Stomach (tissue), 9 donors: ENCODE data around the gene TOX2. TPM values are rescaled to one million over a fixed set of nuclear protein-coding genes. Genes with fewer than 3 reads are reported as not detected.
A peak's percentile ranks its signal among the peaks of the same experiment; 100 is the strongest.

Experiments used
- DNase-seq, 2 donors: peaks; one replicate each; pipeline versions ENCODE4 v3.0.0 to v3.0.0-alpha.2; 2013 to 2019
- H3K27ac ChIP-seq, 5 donors: fragments of 200-600 bp in 4 of 5; sonication (generic) in 4 of 5; one replicate each; pipeline ENCODE4 v1.5.1; 2013 to 2019; ENCODE audit warnings: mild to moderate bottlenecking in 1 of 5, moderate library complexity in 1 of 5
- H3K27me3 ChIP-seq, 3 donors: fragments of 200-600 bp; sonication (generic); one replicate each; pipeline ENCODE4 v1.5.1; 2017 to 2019; ENCODE audit warnings: mixed run types in 1 of 3
- H3K36me3 ChIP-seq, 4 donors: fragments of 200-600 bp; sonication (generic); 1 replicate in 3 of 4; 2 replicates in 1 of 4; pipeline ENCODE4 v1.5.1; 2016 to 2019
- H3K4me1 ChIP-seq, 4 donors: fragments of 200-600 bp; sonication (generic); one replicate each; pipeline ENCODE4 v1.5.1; 2016 to 2019
- H3K4me3 ChIP-seq, 4 donors: fragments of 200-600 bp; sonication (generic) in 3 of 4; one replicate each; pipeline ENCODE4 v1.5.1; 2016 to 2019; ENCODE audit warnings: mild to moderate bottlenecking in 1 of 4
- H3K9me3 ChIP-seq, 4 donors: fragments of 200-600 bp; sonication (generic); one replicate each; pipeline ENCODE4 v1.5.1; 2016 to 2019
- EP300 ChIP-seq: sonication (generic); formaldehyde crosslinking; IDR thresholded peaks from one replicate; pipeline ENCODE4 v1.6.1; 2017; ENCODE audit warnings: antibody characterized with exemption
- POLR2A ChIP-seq, 4 donors: fragments of 450-650 bp; IDR thresholded peaks; one replicate each; pipeline ENCODE4 v1.6.1; 2016; ENCODE audit warnings: antibody characterized with exemption in 4 of 4, control low read depth in 2 of 4, mild to moderate bottlenecking in 1 of 4, moderate library complexity in 1 of 4
- POLR2AphosphoS5 ChIP-seq, 3 donors: sonication (generic); formaldehyde crosslinking; IDR thresholded peaks; one replicate each; pipeline ENCODE4 v1.6.1; 2016; ENCODE audit warnings: antibody characterized with exemption in 3 of 3
- WGBS, 5 donors: extraction: QIAGEN DNeasy Blood & Tissue Kit in 3 of 5; methylation state at CpG; one replicate each; pipeline versions ENCODE4 v1.1.5 to v1.1.7; 2013 to 2018; 5-methylcytosine and 5-hydroxymethylcytosine counted together
- intact Hi-C: fragments of 100-400 bp; cut with DNase I; formaldehyde crosslinking; loops from one replicate; pipeline ENCODE4 v1.15.1; 2023; ENCODE audit warnings: low total_unique reads
- polyA plus RNA-seq, 3 donors: library from polyadenylated mRNA; stranded (reverse); fragments of 200-250 nt; gene quantifications; one replicate each; pipeline ENCODE4 v1.2.3, GENCODE V29; 2013
- total RNA-seq, 5 donors: library from RNA; depleted of rRNA; stranded (reverse); fragments of >200 nt; gene quantifications; one replicate each; pipeline versions ENCODE4 v1.1.0 to v1.2.3, GENCODE V29; 2014 to 2016
- TF ChIP-seq, protein P1 (sequence below), 7 experiments: fragments of 450-650 bp in 4 of 7; fragments of 200-600 bp in 3 of 7; sonication (generic) in 3 of 7; IDR thresholded peaks; one replicate each; pipeline ENCODE4 v1.5.1; 2016 to 2019; ENCODE audit warnings: antibody characterized with exemption in 7 of 7, control low read depth in 2 of 7, mild to moderate bottlenecking in 1 of 7
- donor health status: healthy with polysubstance abuse.
- donor health status: Bipolar disorder and iron deficiency.
- donor health status: healthy.

The TOX2 gene
- total and polyA plus RNA-seq, 8 donors = 0.87 to 20.2 (median 7.0) TPM; not detected in 1

DNA sequence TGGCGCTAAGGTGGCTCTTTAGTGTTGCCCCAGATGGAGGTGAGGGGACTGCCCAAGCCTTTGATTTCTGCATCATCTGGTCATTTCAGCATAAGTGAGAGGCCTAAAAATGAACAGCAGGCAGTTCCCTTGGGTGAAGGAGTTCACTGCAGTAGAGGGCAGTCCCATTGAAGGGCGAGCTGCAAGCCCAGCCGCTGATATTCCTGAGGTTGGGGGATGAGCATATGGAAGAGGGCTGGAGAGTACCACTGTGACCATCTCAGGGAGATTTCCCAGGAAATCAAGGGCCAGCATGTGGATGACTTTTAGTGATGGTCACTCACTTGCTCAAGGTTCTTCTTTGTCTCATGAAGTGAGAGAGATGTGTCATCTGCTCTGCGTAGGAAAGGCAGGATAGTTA, 9.3 kb downstream of the TOX2 start:
- Histone ChIP-seq H3K36me3 (no peaks in the 10 kb centered on the region), H3K4me3 (no peak overlapping the region), H3K27ac (no peak overlapping the region), H3K4me1 (peaks cover 0 to 21% (median 0%) of the 10 kb centered on the region in 4 donors), H3K27me3 (peaks cover 0 to 39% (median 0%) of the 10 kb centered on the region in 3 donors), H3K9me3 (no peaks in the 10 kb centered on the region)
- WGBS, 5 donors = 81 to 88% (median 84%) methylated on average over 4 of the region's 4 CpGs
- no peak for TF ChIP-seq POLR2AphosphoS5 (IDR thresholded peaks at IDR 0.05)
- TF ChIP-seq POLR2A (IDR thresholded peaks at IDR 0.05) = no peak
- TF ChIP-seq, protein P1, sequence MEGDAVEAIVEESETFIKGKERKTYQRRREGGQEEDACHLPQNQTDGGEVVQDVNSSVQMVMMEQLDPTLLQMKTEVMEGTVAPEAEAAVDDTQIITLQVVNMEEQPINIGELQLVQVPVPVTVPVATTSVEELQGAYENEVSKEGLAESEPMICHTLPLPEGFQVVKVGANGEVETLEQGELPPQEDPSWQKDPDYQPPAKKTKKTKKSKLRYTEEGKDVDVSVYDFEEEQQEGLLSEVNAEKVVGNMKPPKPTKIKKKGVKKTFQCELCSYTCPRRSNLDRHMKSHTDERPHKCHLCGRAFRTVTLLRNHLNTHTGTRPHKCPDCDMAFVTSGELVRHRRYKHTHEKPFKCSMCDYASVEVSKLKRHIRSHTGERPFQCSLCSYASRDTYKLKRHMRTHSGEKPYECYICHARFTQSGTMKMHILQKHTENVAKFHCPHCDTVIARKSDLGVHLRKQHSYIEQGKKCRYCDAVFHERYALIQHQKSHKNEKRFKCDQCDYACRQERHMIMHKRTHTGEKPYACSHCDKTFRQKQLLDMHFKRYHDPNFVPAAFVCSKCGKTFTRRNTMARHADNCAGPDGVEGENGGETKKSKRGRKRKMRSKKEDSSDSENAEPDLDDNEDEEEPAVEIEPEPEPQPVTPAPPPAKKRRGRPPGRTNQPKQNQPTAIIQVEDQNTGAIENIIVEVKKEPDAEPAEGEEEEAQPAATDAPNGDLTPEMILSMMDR (IDR thresholded peaks at IDR 0.05) = no peak
- no peak for TF ChIP-seq EP300
- no peak for DNase-seq
- intact Hi-C loops = no loop called here

DNA sequence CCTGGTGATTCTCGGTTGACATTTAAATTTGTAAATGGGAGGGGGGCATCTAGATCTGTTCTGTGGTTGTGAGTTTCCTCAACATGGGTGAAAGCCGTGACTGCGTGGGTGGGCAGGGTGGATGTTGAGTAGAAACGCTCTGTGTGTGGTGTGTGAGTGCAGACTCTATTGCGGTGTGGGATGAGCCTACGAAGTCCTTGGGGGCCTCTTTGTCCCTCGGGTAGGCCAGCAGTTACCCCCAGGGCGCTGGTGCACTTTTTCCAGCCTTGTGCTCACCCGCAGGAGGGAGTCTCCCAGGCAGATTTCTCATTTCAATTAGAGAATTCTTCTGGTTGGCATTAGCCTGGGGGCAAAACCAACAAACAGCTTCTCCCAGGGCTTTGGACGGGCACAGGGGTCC, 10.6 kb downstream of the TOX2 start:
- no peak overlapping the region for H3K27ac ChIP-seq
- TF ChIP-seq POLR2AphosphoS5 (IDR thresholded peaks at IDR 0.05) (no peak), POLR2A (IDR thresholded peaks at IDR 0.05) (no peak), EP300 (no peak)
- TF ChIP-seq, protein P1 (IDR thresholded peaks at IDR 0.05) = no peak
- peaks cover 0 to 21% (median 0%) of the 10 kb centered on the region in 4 donors for H3K4me1 ChIP-seq
- intact Hi-C loops = no loop called here
- H3K27me3 ChIP-seq = peaks cover 0 to 34% (median 0%) of the 10 kb centered on the region in 3 donors
- no peaks in the 10 kb centered on the region for H3K36me3 ChIP-seq
- H3K4me3 ChIP-seq = no peak overlapping the region
- WGBS, 5 donors = 58 to 71% (median 66%) methylated on average over 10 of the region's 10 CpGs
- no peaks in the 10 kb centered on the region for H3K9me3 ChIP-seq
- no peak for DNase-seq

DNA sequence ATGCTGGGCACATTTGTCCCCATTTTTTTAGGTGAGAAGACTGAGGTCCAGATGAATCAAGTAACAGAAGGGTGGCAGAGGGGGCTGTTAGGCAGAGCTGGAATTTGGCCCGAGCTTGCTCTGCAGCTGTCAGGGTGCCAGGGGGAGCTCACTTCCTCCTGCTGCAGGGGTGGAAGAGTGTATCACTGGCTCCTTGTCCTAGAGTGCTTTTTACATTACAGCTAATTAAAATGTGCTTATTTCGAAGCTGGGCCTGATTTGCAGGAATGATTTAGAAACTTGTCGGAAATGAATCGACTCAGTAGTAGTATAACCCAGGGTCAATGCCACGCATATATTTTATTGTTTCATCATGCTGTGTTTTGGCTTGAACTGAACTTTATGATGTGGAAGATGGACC, 11.1 kb downstream of the TOX2 start:
- no peak overlapping the region for H3K4me3 ChIP-seq
- no peak overlapping the region for H3K27ac ChIP-seq
- H3K4me1 ChIP-seq = peaks cover 0 to 21% (median 0%) of the 10 kb centered on the region in 4 donors
- TF ChIP-seq EP300 = no peak
- no peak for TF ChIP-seq POLR2A (IDR thresholded peaks at IDR 0.05)
- no peak for TF ChIP-seq POLR2AphosphoS5 (IDR thresholded peaks at IDR 0.05)
- TF ChIP-seq, protein P1 (IDR thresholded peaks at IDR 0.05) = no peak
- H3K27me3 ChIP-seq = peaks cover 0 to 29% (median 0%) of the 10 kb centered on the region in 3 donors
- H3K9me3 ChIP-seq = no peaks in the 10 kb centered on the region
- DNase-seq = peak in 1 of 2 donors; percentile 54
- H3K36me3 ChIP-seq = no peaks in the 10 kb centered on the region
- intact Hi-C loops = no loop called here
- 42 to 64% (median 60%) methylated on average over 5 of the region's 5 CpGs for WGBS, 5 donors

DNA sequence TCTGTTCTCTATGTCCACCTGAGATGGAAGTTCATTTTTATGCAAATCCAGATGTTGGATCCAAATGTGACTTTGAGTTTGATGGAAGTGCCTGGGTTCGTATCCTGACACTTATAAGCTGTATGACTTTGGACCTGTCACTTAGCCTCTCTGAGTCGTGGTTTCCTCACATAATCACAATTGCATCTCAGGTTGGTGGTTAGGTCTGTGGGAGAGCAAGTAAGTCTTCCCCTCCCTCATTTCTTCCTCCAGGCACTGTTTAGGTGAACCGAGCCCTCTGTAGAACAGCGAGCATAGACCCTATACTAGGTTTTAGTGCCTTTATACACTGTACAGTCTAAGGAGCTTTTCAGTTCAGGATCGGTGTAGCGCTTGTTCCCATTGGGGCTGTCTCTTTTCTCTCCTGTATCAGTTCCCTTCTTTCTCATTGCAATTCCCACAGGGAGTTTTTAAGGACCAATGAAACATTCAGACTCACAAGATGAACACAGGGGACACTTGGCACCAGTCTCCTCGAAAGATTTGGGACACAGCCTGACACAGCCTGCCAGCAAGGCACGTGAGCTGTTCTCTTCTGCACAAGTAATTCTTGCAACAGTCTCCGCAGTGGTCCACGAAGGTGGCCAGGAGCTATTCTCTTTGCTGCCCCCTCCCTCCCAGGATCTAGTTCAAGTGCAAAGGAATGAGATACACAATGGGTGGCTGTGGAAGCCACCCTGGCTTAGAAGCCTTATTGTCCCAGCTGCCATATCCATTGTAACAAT, 11.8 kb downstream of the TOX2 start:
- Histone ChIP-seq H3K4me1 (peaks cover 0 to 21% (median 0%) of the 10 kb centered on the region in 4 donors), H3K27ac (no peak overlapping the region), H3K9me3 (no peaks in the 10 kb centered on the region), H3K4me3 (no peak overlapping the region), H3K36me3 (no peaks in the 10 kb centered on the region), H3K27me3 (peaks cover 0 to 31% (median 2%) of the 10 kb centered on the region in 3 donors)
- DNase-seq = no peak
- intact Hi-C loops = no loop called here
- no peak for TF ChIP-seq EP300
- no peak for TF ChIP-seq POLR2AphosphoS5 (IDR thresholded peaks at IDR 0.05)
- TF ChIP-seq, protein P1 (IDR thresholded peaks at IDR 0.05) = no peak
- TF ChIP-seq POLR2A (IDR thresholded peaks at IDR 0.05) = no peak
- 69 to 77% (median 73%) methylated on average over 10 of the region's 10 CpGs for WGBS, 5 donors
